A549 (cell line): Measurements from ENCODE around the gene ALKBH7. TPM values are rescaled to one million over a fixed set of nuclear protein-coding genes. Genes with fewer than 3 reads are reported as not detected.

Experiments used
- ATAC-seq, 2 experiments: fragments of 200-7000 bp in 1 of 2; fragments of >200 bp in 1 of 2; cut with Nextera tagmentation in 1 of 2; cut with Tn5 transposase in 1 of 2; 3 replicates each; pipeline versions ENCODE4 v1.8.0 to v1.9.1; 2018 to 2020; ENCODE audit warnings: mild to moderate bottlenecking in 1 of 2, moderate library complexity in 1 of 2
- CTCF ChIA-PET: fragments of 300-600 bp; sonication (Branson Sonifier 250); formaldehyde crosslinking; extraction: SDS; loops from one replicate; lab custom pipeline; 2021; ENCODE audit warnings: antibody characterized with exemption, inconsistent platforms; lab: Yijun Ruan, JAX
- POLR2A ChIA-PET: fragments of 350-600 bp; formaldehyde crosslinking; extraction: SDS; loops from one replicate; lab custom pipeline; 2021; ENCODE audit warnings: antibody characterized with exemption, inconsistent platforms; lab: Yijun Ruan, JAX
- DNase-seq, 2 experiments: peaks; one replicate each; pipeline versions ENCODE4 v3.0.0 to v3.0.0-alpha.2; 2011 to 2016; ENCODE audit warnings: low read depth in 1 of 2, low spot score in 1 of 2
- FAIRE-seq: peaks from 2 replicates; lab custom pipeline; 2011; peaks lifted over from hg19 to GRCh38; lab: Jason Lieb, UNC
- H3K27ac ChIP-seq, 2 experiments: fragments of >200 bp; sonication (Bioruptor Twin); formaldehyde crosslinking; 3 replicates each; pipeline ENCODE4 v1.5.1; 2016 to 2017
- H3K4me1 ChIP-seq: fragments of >200 bp; sonication (Bioruptor Twin); formaldehyde crosslinking; 3 replicates; pipeline ENCODE4 v1.6.1; 2016
- H3K4me2 ChIP-seq: fragments of >200 bp; sonication (Bioruptor Twin); formaldehyde crosslinking; 3 replicates; pipeline ENCODE4 v1.6.1; 2016
- H3K4me3 ChIP-seq: fragments of >200 bp; sonication (Bioruptor Twin); formaldehyde crosslinking; 3 replicates; pipeline ENCODE4 v1.5.1; 2016
- H3K9me3 ChIP-seq: fragments of >200 bp; sonication (Bioruptor Twin); formaldehyde crosslinking; 3 replicates; pipeline ENCODE4 v1.6.1; 2016
- ATOH8 ChIP-seq: fragments of 250-450 bp; sonication (Bioruptor Pico); IDR thresholded peaks from 2 replicates; pipeline ENCODE4 v1.5.0; 2020; ENCODE audit warnings: low read depth, mild to moderate bottlenecking, moderate library complexity
- CEBPB ChIP-seq, 2 experiments: fragments of >200 bp in 1 of 2; sonication (Bioruptor Twin) in 1 of 2; formaldehyde crosslinking in 1 of 2; IDR thresholded peaks; 2 replicates each; pipeline ENCODE4 v1.6.1; 2012 to 2016
- EHMT2 ChIP-seq: fragments of 200-600 bp; sonication (generic); IDR thresholded peaks from 2 replicates; pipeline ENCODE4 v1.6.1; 2016; ENCODE audit warnings: antibody characterized with exemption, low read depth, mild to moderate bottlenecking, moderate library complexity
- FOXS1 ChIP-seq: fragments of 250-450 bp; sonication (Bioruptor Pico); IDR thresholded peaks from 2 replicates; pipeline ENCODE4 v1.5.0; 2020; ENCODE audit warnings: mild to moderate bottlenecking, moderate library complexity
- HMGXB4 ChIP-seq: fragments of 250-450 bp; sonication (Bioruptor Pico); IDR thresholded peaks from 2 replicates; pipeline ENCODE4 v1.5.0; 2021; ENCODE audit warnings: mild to moderate bottlenecking, moderate library complexity, borderline replicate concordance
- HOXA7 ChIP-seq: fragments of 250-450 bp; sonication (Bioruptor Pico); IDR thresholded peaks from 2 replicates; pipeline ENCODE4 v1.5.0; 2020; ENCODE audit warnings: mild to moderate bottlenecking, moderate library complexity
- HOXB5 ChIP-seq: fragments of 250-450 bp; sonication (Bioruptor Pico); IDR thresholded peaks from 2 replicates; pipeline ENCODE4 v1.5.0; 2020; ENCODE audit warnings: mild to moderate bottlenecking, moderate library complexity
- MAZ ChIP-seq: fragments of 150-350 bp; IDR thresholded peaks from 2 replicates; pipeline ENCODE4 v1.6.1; 2014; ENCODE audit warnings: antibody characterized with exemption, low read depth, low read length, borderline replicate concordance
- MYC ChIP-seq: IDR thresholded peaks from 2 replicates; pipeline ENCODE4 v1.6.1; 2012; ENCODE audit warnings: mild to moderate bottlenecking, inconsistent platforms, low read length, improper control_type of control experiment, borderline replicate concordance
- POLR2A ChIP-seq: IDR thresholded peaks from 2 replicates; pipeline ENCODE4 v1.6.1; 2012; ENCODE audit warnings: mild to moderate bottlenecking, low read length
- REST ChIP-seq: fragments of 200-600 bp; sonication (generic); IDR thresholded peaks from 2 replicates; pipeline ENCODE4 v1.6.1; 2016; ENCODE audit warnings: antibody characterized with exemption, mild to moderate bottlenecking, moderate library complexity
- RNF2 ChIP-seq: fragments of 200-600 bp; sonication (generic); IDR thresholded peaks from 2 replicates; pipeline ENCODE4 v1.6.1; 2016; ENCODE audit warnings: low read depth, mild to moderate bottlenecking, antibody characterized with exemption, moderate library complexity, borderline replicate concordance
- TFCP2L1 ChIP-seq: fragments of 250-450 bp; sonication (Bioruptor Pico); IDR thresholded peaks from 2 replicates; pipeline ENCODE4 v1.5.0; 2021; ENCODE audit warnings: mild to moderate bottlenecking
- ZNF302 ChIP-seq: fragments of 250-450 bp; sonication (Bioruptor Pico); IDR thresholded peaks from 2 replicates; pipeline ENCODE4 v1.9.0; 2021; ENCODE audit warnings: inconsistent platforms, mild to moderate bottlenecking, moderate library complexity
- ZSCAN20 ChIP-seq: fragments of 250-450 bp; sonication (Bioruptor Pico); IDR thresholded peaks from 2 replicates; pipeline ENCODE4 v1.8.0; 2022; ENCODE audit warnings: mild to moderate bottlenecking, moderate library complexity
- WGBS: methylation state at CpG from one replicate; pipeline ENCODE4 v1.1.6; 2017; ENCODE audit errors: missing lambda C conversion rate; 5-methylcytosine and 5-hydroxymethylcytosine counted together
- polyA plus RNA-seq, 4 experiments: library from polyadenylated mRNA; depleted of rRNA in 3 of 4; stranded (reverse); fragments of >200 nt; fragmentation: RNase III in 1 of 4; extraction: RNeasy Plus Mini Kit Qiagen cat#74134 plus additional on column Dnase treatment in 1 of 4; gene quantifications; 2 replicates in 3 of 4; 3 replicates in 1 of 4; pipeline ENCODE4 v1.2.3, GENCODE V29; 2011 to 2017

Gene ALKBH7
- polyA plus RNA-seq, 2 of the 4 experiments (the other 2 are of a cell fraction) = 10.2 to 18.1 TPM

GRCh38 chr19:6421075-6422014 is 48.8 kb downstream of the ALKBH7 start:
- no peak overlapping the region for H3K4me3 ChIP-seq
- WGBS = 91% methylated on average over 18 of the region's 20 CpGs
- no peak for DNase-seq
- no peak overlapping the region for H3K4me2 ChIP-seq
- no peak for FAIRE-seq
- TF ChIP-seq POLR2A = no peak
- no peak for TF ChIP-seq TFCP2L1 (CRISPR knock-in tag)
- TF ChIP-seq EHMT2 = no peak
- no peak for TF ChIP-seq RNF2
- no peak for TF ChIP-seq ZSCAN20 (CRISPR knock-in tag)
- TF ChIP-seq HOXA7 (CRISPR knock-in tag) = no peak
- no peak for TF ChIP-seq HMGXB4 (CRISPR knock-in tag)
- TF ChIP-seq, all 56 proteins: peak for 0
- ChIA-PET CTCF (interaction anchor here (1.0 to 1.4 kb wide), 3 partner anchors 10 to 18 kb away, joined by 3 read pairs; no protein-coding TSS in a partner anchor), POLR2A (no interaction called here)
- no peak overlapping the region for H3K27ac ChIP-seq
- H3K9me3 ChIP-seq = no peaks in the 10 kb centered on the region
- no peak for ATAC-seq
- peaks cover 15% of the 10 kb centered on the region; the same call in 2 of the 3 replicates for H3K4me1 ChIP-seq

GRCh38 chr19:6423499-6424194 is 51.1 kb downstream of the ALKBH7 start:
- ATAC-seq = no peak
- WGBS = 3% methylated on average over 14 of the region's 20 CpGs
- TF ChIP-seq TFCP2L1 (CRISPR knock-in tag) = no peak
- no peak for TF ChIP-seq HOXB5
- no peak for TF ChIP-seq REST
- TF ChIP-seq MAZ = no peak
- TF ChIP-seq ZNF302 (CRISPR knock-in tag) = no peak
- no peak for TF ChIP-seq CEBPB (IDR thresholded peaks at IDR 0.05)
- no peak for TF ChIP-seq ATOH8 (CRISPR knock-in tag)
- TF ChIP-seq MYC = no peak
- no peak for TF ChIP-seq FOXS1
- TF ChIP-seq, all 56 proteins: peak for 0

More at GRCh38 chr19:6423499-6424194, 51.1 kb downstream of the ALKBH7 start:
- Histone ChIP-seq H3K4me2 (peak overlapping the region; percentile 88), H3K9me3 (no peaks in the 10 kb centered on the region), H3K4me3 (peak overlapping the region; percentile 90), H3K4me1 (peaks cover 15% of the 10 kb centered on the region; the same call in 2 of the 3 replicates), H3K27ac (peak overlapping the region; percentile 95 to 99)
- ChIA-PET CTCF (no interaction called here), POLR2A (no interaction called here)
- FAIRE-seq (no peak), DNase-seq (peak in 1 of 2 experiments; percentile 36)
